NCI-H1930 (cell line): ENCODE measurements around the gene SLC25A44.
"Not testable (repeated sequence)": the region's sequence is repeated elsewhere in the genome, so short reads cannot be mapped to it uniquely, and the experiment has no call there.

Experiments used
- DNase-seq, 2 experiments: peaks; one replicate each; lab custom pipeline; 2025; lab: John Stamatoyannopoulos, UW

SLC25A44 gene

GRCh38 chr1:156164125-156164831, 29.6 kb upstream of the SLC25A44 start:
- DNase-seq = no peak

- DNase-seq = no peak
These were observed 28.8 kb upstream of the SLC25A44 start for GRCh38 chr1:156165083-156165482.

GRCh38 chr1:156167536-156167935, 26.4 kb upstream of the SLC25A44 start:
- no peak for DNase-seq

- no peak for DNase-seq
These were observed 21.0 kb upstream of the SLC25A44 start for GRCh38 chr1:156172696-156173470.

- DNase-seq = no peak
These were observed 17.2 kb upstream of the SLC25A44 start for GRCh38 chr1:156176610-156177210.

GRCh38 chr1:156177919-156178654, 15.8 kb upstream of the SLC25A44 start:
- no peak for DNase-seq

- no peak for DNase-seq
These were observed 13.4 kb upstream of the SLC25A44 start for GRCh38 chr1:156180471-156180870.

GRCh38 chr1:156181391-156181924, 12.4 kb upstream of the SLC25A44 start:
- DNase-seq = not testable (repeated sequence)

- not testable (repeated sequence) for DNase-seq
These were observed 11.7 kb upstream of the SLC25A44 start for GRCh38 chr1:156182010-156182779.

- DNase-seq = not testable (repeated sequence)
These were observed 7.3 kb upstream of the SLC25A44 start for GRCh38 chr1:156186347-156187177.

- DNase-seq = not testable (repeated sequence)
These were observed 3.6 kb upstream of the SLC25A44 start for GRCh38 chr1:156190265-156190664.

GRCh38 chr1:156191292-156191964, 2.5 kb upstream of the SLC25A44 start:
- DNase-seq = no peak

GRCh38 chr1:156193208-156193487, 756 bp upstream of the SLC25A44 start:
- no peak for DNase-seq

- no peak for DNase-seq
These were observed 372 bp downstream of the SLC25A44 start for GRCh38 chr1:156194300-156194652.

- DNase-seq = no peak
These were observed 1.9 kb downstream of the SLC25A44 start for GRCh38 chr1:156195853-156196252.

- DNase-seq = no peak
These were observed 2.5 kb downstream of the SLC25A44 start for GRCh38 chr1:156196445-156196844.

- no peak for DNase-seq
These were observed 5.0 kb downstream of the SLC25A44 start for GRCh38 chr1:156198831-156199349.

GRCh38 chr1:156200044-156200443, 6.1 kb downstream of the SLC25A44 start:
- no peak for DNase-seq

GRCh38 chr1:156203331-156203730, 9.4 kb downstream of the SLC25A44 start:
- no peak for DNase-seq

GRCh38 chr1:156204686-156205085, 10.8 kb downstream of the SLC25A44 start:
- no peak for DNase-seq
